ENCODE data around the gene MACF1.

The MACF1 gene

GRCh38 chr1:39268112-39268581 is 63.7 kb downstream of the MACF1 start:
- Histone ChIP-seq H3K4me1 (ENCODE audit: low read depth, poor library complexity, severe bottlenecking) (peaks cover 59% of the 10 kb centered on the region), H3K79me2 (ENCODE audit: insufficient read depth, low read depth) (peaks cover 45% of the 10 kb centered on the region), H3K27ac (peak overlapping the region; percentile 78), H3K9ac (peak overlapping the region; percentile 64; the same call in 1 of the 2 replicates), H3K27me3 (ENCODE audit: insufficient read depth, low read depth) (no peaks in the 10 kb centered on the region), H3K36me3 (ENCODE audit: insufficient read depth) (no peaks in the 10 kb centered on the region), H3K4me2 (peak overlapping the region; percentile 99), H4K20me1 (ENCODE audit: insufficient read depth) (no peaks in the 10 kb centered on the region), H2AFZ (ENCODE audit: low read depth) (peak overlapping the region; percentile 52; the same call in 1 of the 2 replicates), H3K4me3 (IDR thresholded peaks at IDR 0.05; ENCODE audit: insufficient read depth, low read depth, low read length) (peak overlapping the region; percentile 45)
- TF ChIP-seq CTCF (conservative IDR thresholded peaks at IDR 0.05; ENCODE audit: low read depth, low read length) = no peak

- Histone ChIP-seq H3K9ac (peak overlapping the region; percentile 64; the same call in 1 of the 2 replicates), H3K36me3 (ENCODE audit: insufficient read depth) (no peaks in the 10 kb centered on the region), H3K4me1 (ENCODE audit: low read depth, poor library complexity, severe bottlenecking) (peaks cover 67% of the 10 kb centered on the region), H3K27ac (peak overlapping the region; percentile 78), H3K4me2 (peak overlapping the region; percentile 99), H4K20me1 (ENCODE audit: insufficient read depth) (no peaks in the 10 kb centered on the region), H2AFZ (ENCODE audit: low read depth) (no peak overlapping the region), H3K27me3 (ENCODE audit: insufficient read depth, low read depth) (no peaks in the 10 kb centered on the region), H3K4me3 (IDR thresholded peaks at IDR 0.05; ENCODE audit: insufficient read depth, low read depth, low read length) (peak overlapping the region; percentile 10), H3K79me2 (ENCODE audit: insufficient read depth, low read depth) (peaks cover 52% of the 10 kb centered on the region)
- TF ChIP-seq CTCF (conservative IDR thresholded peaks at IDR 0.05; ENCODE audit: low read depth, low read length) = no peak
Measured at GRCh38 chr1:39268906-39269305, 64.4 kb downstream of the MACF1 start.

- peaks cover 71% of the 10 kb centered on the region for H3K4me1 ChIP-seq (ENCODE audit: low read depth, poor library complexity, severe bottlenecking)
Measured at GRCh38 chr1:39269349-39269748, 64.9 kb downstream of the MACF1 start.

GRCh38 chr1:39269791-39270342 is 65.4 kb downstream of the MACF1 start:
- peak overlapping the region; percentile 99 for H3K4me2 ChIP-seq
- peak overlapping the region; percentile 63 for H3K4me3 ChIP-seq (IDR thresholded peaks at IDR 0.05; ENCODE audit: insufficient read depth, low read depth, low read length)

More at GRCh38 chr1:39269349-39269748, 64.9 kb downstream of the MACF1 start:
- Histone ChIP-seq H2AFZ (ENCODE audit: low read depth) (peak overlapping the region; percentile 23; the same call in 1 of the 2 replicates), H3K4me2 (peak overlapping the region; percentile 99), H3K27ac (peak overlapping the region; percentile 78), H3K27me3 (ENCODE audit: insufficient read depth, low read depth) (no peaks in the 10 kb centered on the region), H3K4me3 (IDR thresholded peaks at IDR 0.05; ENCODE audit: insufficient read depth, low read depth, low read length) (no peak overlapping the region), H3K9ac (peak overlapping the region; percentile 64; the same call in 1 of the 2 replicates), H4K20me1 (ENCODE audit: insufficient read depth) (no peaks in the 10 kb centered on the region), H3K36me3 (ENCODE audit: insufficient read depth) (no peaks in the 10 kb centered on the region), H3K79me2 (ENCODE audit: insufficient read depth, low read depth) (peaks cover 56% of the 10 kb centered on the region)
- no peak for TF ChIP-seq CTCF (conservative IDR thresholded peaks at IDR 0.05; ENCODE audit: low read depth, low read length)

More at GRCh38 chr1:39269791-39270342, 65.4 kb downstream of the MACF1 start:
- Histone ChIP-seq H3K9ac (peak overlapping the region; percentile 64), H3K27ac (peak overlapping the region; percentile 78), H4K20me1 (ENCODE audit: insufficient read depth) (no peaks in the 10 kb centered on the region), H3K27me3 (ENCODE audit: insufficient read depth, low read depth) (no peaks in the 10 kb centered on the region), H2AFZ (ENCODE audit: low read depth) (peak overlapping the region; percentile 23; the same call in 1 of the 2 replicates), H3K79me2 (ENCODE audit: insufficient read depth, low read depth) (peaks cover 61% of the 10 kb centered on the region), H3K36me3 (ENCODE audit: insufficient read depth) (no peaks in the 10 kb centered on the region), H3K4me1 (ENCODE audit: low read depth, poor library complexity, severe bottlenecking) (peaks cover 74% of the 10 kb centered on the region)
- no peak for TF ChIP-seq CTCF (conservative IDR thresholded peaks at IDR 0.05; ENCODE audit: low read depth, low read length)

Data from KMS-11 (cell line).